HG03196 (cell line): ENCODE data around the gene CNPY2.

Experiments
- ATAC-seq: cut with Tn5 transposase; IDR thresholded peaks from one replicate; pipeline ENCODE4 v1.9.1; 2021; ENCODE audit not compliant: unreplicated experiment

CNPY2 gene

DNA sequence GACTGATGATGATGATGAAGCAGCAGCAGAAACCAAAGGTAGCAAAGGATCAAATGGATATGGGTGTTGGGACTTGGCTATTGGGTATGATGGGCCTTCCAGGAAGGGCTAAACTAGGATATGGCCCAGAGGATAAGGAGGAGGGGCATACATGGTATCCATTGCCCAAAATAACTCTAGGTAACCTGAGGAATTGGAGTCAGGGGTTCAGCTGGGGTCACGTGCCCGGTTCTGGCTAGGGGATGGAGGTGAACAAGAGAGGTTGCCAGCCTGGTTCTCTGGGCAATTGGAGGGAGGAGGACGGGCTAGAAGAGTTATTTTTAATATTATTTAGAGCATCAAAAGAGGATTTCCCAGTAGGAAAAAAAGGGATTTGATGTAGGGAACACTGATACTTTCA, 54.9 kb downstream of the CNPY2 start:
- no peak for ATAC-seq

DNA sequence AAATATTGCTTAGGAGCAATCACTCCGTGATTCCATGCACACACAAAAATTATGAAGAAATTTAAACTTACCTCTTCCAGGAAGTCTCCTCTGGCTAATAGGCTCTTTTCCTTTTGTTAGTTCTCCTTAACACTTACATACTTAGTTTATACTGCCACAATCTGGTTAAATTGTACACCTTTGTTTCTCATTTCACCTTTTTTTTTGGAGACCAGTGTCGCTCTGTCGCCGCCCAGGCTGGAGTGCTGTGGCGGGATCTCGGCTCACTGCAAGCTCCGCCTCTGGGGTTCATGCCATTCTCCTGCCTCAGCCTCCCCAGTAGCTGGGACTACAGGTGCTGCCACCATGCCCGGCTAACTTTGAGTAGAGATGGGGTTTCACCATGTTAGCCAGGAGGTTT, 55.4 kb downstream of the CNPY2 start:
- no peak for ATAC-seq
